GM18517 (cell line): ENCODE data around the gene ANKRD33.

Experiments used
- ATAC-seq: cut with Tn5 transposase; IDR thresholded peaks from one replicate; pipeline ENCODE4 v1.9.1; 2021; ENCODE audit warnings: mild to moderate bottlenecking, moderate library complexity; ENCODE audit not compliant: unreplicated experiment

ANKRD33 gene

DNA sequence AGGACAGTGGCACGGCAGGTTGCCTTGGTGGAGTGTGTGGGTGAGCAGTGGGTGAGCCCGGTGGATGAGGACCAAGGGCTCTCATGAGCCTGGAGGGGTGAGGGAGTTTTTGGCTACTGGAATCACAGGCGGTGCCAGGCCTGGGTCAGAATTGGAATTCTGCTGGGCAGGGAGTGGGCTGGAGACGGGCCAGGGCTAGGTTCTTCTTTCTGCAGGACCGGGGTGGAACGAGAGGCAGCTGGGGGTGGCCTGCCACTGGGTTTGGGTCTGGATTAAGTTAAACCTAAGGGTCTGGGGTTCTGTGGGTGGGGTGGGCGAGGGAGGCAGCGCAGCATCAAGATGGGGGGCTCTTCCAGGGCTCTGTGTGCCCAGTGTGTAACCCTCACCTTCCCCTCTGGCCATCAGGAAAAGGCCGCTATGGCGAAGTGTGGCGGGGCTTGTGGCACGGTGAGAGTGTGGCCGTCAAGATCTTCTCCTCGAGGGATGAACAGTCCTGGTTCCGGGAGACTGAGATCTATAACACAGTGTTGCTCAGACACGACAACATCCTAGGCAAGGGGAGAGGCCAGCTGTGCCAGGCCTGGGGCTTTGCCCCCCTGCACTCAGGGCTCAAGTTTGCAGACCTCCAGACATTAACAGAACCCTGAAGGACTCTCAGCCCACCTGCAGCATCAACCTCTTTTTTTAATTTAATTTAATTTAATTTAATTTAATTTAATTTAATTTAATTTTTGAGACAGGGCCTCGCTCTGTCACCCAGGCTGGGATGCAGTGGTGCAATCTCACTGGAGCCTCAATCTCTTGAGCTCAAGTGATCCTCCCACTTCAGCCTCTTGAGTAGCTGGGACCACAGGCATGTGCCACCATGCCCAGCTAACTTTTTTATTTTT is 26.4 kb downstream of the ANKRD33 start:
- ATAC-seq, result no peak

DNA sequence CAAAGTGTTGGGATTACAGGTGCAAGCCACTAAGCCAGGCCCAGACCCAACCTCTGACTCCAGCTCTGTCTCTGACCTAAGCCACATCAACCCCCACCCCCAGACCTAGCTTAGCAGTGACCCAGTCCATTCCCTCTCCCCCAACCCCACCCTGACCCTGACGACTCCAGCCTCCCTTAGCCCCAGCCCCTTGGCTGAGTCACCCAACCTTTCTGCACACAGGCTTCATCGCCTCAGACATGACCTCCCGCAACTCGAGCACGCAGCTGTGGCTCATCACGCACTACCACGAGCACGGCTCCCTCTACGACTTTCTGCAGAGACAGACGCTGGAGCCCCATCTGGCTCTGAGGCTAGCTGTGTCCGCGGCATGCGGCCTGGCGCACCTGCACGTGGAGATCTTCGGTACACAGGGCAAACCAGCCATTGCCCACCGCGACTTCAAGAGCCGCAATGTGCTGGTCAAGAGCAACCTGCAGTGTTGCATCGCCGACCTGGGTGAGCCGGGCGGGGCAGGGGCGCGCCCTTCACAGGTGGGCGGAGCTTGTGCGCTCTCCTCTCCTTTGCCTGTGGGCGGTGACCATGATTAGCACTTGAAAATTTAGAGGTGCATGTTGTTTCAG is 27.2 kb downstream of the ANKRD33 start:
- ATAC-seq, result no peak

DNA sequence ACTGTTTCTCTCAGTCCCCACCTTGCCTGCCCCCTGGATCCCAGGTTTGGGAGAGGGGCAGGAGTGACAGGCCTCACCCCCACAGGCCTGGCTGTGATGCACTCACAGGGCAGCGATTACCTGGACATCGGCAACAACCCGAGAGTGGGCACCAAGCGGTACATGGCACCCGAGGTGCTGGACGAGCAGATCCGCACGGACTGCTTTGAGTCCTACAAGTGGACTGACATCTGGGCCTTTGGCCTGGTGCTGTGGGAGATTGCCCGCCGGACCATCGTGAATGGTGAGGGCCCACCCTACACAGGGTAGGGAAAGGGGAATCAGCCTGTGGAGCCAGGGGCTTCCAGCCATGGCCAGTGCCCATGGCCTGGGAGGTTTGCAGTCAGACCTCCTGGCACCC is 28.0 kb downstream of the ANKRD33 start:
- no peak for ATAC-seq

DNA sequence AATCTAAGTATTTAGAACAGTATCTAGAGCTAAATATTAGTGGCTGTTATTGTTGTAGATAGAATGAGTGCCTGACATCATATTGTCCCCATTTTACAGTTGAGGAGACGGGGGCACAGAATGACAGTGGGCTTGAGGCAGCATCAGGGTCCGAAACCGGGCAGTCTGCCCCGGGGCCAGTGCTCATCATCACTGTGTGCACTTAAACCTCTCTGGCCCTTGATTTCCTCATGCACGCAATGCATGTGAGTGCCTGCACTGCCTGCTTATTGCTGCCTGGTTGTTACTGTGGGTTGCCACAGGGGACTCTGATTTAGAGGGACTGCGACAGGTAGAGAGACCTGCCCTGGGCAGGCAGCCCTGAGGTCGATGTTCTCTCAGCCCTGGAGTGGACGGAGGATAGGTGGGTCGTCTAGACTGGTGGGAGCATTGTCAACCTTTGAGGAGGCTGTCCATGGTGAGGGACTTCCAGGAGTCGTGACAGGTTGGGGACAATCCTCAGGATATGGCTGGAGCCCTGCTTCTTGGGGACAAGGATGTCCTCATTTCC is 29.2 kb downstream of the ANKRD33 start:
- no peak for ATAC-seq

DNA sequence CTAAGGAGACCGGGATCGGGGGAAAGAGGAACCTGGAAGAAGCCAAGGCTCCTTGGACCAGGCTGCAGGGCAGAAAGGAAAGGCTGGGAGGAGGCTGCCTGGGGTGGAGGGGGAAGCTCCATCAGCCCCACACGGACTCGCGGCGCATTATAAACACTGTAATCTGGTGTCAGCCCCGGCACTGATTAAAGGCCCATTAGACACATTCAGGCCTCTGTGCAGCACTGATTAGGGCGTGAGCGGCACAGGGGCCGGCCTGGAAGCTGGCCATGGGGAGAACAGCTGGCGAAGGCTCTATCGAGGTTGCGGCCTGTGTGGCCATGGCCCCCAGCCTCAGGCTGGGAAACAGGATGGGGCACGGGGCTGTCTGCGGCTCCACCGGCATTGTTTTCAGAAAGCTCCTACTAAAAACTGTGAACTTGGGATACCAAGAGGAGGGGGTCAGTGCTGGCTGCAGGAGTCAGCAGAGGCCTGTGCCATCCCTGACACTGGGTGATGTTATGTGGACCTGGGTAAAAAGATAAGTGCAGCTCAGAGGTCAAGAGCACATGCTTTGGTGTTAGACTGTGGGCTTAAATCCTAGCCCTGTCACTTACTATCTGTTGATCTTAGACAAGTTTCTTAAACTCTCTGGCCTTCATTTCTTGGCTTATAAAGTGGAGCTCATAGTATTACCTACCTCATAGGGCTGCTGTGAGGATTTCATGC is 30.0 kb downstream of the ANKRD33 start:
- no peak for ATAC-seq

DNA sequence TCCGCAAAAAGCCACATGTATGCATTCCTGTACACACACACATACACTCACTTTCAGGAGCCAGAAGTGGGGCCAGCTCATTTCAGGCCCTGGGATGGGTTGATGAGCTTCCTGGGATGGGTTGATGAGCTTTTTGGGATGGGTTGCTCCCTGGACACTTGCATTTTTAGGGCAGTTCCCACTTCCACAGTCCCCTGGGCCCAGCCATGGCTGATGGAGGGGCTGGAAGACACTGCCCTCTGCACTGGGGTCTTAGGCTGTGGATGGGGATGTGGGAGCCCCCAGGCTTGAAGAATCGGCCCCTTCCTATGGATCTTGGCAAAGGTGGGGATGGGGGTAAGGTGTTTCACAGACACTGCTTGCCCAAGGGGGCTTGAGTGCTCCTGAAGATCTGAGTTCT is 32.1 kb downstream of the ANKRD33 start:
- no peak for ATAC-seq

DNA sequence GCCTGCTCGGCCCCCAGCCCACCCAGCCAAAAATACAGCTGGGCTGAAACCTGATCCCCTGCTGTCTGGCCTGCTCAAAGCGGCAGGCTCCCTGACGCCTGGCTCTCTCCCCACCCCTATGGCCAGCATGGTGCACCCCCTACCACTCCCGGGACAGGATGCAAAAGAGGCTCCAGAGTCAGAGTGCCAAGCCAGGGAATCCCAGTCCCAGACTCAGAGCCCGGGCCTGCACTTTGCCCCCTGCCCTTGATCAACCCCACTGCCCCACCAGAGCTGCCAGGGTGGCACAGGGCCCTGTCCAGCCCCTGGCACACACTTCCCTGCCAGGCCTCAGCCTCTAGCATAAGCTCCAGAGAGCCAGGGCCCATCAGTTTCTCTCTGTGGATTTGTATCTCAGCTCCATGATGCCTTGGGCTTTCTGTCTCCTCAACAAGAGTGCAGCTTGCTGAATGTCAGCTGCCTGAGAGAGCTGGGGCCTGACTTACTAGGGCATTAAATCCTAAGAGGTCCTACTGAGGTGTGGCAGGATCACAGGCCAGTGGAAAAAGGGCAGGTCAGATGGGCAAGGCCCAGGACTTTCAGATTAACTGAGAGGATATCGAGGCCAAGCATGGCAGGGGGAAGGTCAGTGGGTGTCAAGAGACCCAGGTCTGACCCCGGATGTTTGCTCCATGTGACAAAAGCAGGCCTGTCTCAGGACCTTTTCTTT is 33.3 kb downstream of the ANKRD33 start:
- no peak for ATAC-seq

DNA sequence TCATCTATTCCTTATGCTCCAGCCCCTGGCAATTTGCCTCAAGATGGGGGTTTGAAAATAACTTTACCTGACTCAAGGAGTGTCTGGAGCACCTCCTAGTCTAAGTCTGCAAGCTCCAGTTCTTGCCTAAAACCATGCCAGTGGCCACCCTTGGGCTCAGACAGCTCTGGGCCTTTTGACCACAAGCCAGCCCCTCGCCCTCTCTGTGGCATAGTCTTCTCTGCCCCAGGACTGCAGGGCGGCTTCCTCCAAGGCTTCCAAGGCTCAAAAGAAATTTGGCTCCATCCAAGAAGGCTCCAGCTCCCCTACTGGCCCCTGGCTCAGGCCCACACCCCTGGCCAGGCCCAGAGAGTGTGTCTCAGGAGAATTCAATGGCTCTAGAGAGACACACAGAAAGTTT is 34.2 kb downstream of the ANKRD33 start:
- no peak for ATAC-seq

DNA sequence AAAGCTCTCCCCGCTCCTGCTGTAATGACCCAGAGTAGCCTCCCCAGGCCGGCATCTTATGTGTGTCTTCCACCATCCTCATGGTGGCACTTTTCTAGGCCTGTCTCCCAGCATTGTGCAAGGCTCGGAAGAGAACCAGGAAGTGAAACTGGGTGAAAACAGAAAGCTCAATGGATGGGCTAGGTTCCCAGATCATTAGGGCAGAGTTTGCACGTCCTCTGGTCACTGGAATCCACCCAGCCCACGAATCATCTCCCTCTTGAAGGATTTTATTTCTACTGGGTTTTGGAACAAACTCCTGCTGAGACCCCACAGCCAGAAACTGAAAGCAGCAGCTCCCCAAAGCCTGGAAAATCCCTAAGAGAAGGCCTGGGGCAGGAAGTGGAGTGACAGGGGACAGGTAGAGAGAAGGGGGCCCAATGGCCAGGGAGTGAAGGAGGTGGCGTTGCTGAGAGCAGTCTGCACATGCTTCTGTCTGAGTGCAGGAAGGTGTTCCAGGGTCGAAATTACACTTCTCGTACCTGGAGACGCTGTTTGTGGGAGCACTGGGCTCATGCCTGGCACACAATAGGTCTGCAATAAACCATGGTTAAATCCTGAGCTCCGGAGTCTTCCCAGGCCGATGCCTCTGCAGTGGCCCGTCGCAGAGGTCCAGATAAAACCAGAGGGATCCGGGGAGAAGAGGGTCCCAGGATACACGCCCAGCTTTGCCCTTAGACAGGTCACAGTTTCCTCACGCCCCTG is 35.0 kb downstream of the ANKRD33 start:
- no peak for ATAC-seq

DNA sequence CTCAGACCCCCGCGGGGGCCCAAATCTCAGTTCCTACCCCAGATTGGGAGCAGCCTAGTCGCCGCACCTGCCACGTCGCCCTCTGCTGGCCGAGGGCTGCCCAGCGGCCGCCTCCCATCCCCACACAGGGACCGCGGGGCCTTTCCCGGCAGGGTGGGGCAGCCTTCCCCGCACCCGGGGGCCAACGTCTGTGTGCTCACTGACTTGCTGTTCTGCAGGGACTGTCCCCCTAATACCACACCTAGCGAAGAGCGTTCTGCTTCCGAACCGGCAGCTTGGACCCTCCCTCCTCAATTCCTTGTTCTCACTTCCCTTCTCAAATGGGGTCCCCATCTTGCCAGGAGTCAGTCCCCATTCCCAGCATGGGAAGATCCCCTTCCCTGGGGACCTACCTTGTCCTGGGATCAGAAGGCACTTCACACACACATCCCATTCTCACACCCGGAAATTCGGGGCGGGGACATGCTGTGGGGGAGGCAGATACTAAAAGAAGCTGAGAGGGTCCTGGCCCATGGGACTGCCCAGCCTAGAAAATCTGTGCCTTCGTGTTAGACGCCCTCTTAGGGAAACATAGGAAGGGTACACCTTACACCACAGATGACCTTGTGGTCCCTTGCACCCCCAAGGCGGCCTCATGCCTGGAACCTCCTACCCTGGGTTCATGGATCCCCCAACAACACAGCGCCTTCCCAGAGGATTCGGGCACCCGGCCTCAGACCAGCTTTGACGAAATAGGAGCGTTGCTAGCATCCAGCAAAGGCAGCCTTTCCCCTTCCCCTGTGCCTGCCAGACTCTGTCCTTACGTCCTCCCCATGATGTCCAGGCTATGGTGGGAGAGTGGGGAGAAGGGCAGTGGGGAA is 35.8 kb downstream of the ANKRD33 start:
- no peak for ATAC-seq

DNA sequence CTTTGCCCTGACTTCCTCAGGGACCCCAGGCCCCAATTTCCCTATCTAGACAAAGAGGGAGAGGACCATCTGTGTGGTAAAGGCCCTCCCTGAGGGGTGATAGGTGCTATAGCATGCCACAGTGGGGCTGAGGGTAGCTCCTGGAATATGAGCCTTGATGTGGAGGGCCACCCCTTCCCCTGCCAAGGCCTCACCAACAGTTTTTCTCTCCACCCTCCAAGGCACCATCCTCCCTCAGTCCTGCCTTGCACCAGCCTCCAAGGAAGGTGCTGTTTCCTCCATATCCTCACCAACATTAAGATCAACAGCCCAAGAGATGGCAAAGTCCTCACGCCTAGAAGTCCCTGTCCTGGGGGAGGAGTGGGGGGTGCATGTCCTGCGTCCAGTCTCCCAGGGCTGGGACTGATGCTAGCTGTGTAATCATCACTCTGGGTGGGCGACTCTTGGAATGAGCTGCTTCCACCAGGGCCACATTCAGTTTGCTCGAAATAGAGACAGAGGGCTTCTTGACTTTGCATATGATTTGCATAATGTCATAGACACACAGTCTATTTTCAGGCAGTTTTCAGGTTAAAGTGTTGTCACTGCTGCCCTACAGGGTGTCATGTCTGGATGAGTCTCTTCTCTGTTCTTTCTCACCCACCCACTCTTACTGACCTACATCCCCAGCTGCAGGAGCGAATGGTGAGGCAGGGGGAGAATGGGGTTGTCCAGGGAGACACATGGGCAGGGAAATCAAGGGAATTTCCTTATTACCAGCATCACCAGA is 36.8 kb downstream of the ANKRD33 start:
- no peak for ATAC-seq

DNA sequence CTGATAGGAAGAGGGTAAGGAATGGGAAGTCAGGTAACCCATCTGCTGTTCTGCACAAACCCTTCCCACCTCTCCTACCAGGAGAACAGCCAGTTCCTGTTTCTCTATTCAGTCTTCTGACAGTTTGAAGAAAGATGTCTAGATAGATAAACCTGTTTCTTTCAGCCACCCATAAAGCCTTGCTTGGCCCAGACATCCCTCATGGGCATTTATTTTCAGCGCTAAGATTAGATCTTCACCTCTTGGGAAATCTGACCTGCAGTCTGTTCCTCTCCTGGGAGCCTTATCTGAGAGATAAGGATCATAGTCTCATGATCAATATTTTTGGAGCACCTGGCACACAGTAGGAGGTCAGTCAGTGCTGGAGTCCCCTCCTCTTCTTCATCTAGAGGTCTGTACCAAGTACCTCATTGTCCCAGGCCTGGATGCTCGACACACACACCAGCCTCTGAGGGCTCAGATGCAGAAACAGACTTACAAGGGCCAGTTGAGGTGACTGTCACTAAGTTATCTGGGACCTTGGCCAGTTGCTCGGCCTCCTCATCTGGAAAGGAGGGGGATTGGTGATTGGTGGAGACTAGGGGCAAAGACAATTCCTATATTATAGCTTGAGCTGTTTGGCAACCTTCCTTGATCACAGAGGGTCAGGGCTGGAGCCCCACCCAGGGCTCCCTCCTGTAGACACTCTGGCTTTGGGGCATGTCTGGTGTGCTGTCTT is 37.6 kb downstream of the ANKRD33 start:
- ATAC-seq, result no peak

DNA sequence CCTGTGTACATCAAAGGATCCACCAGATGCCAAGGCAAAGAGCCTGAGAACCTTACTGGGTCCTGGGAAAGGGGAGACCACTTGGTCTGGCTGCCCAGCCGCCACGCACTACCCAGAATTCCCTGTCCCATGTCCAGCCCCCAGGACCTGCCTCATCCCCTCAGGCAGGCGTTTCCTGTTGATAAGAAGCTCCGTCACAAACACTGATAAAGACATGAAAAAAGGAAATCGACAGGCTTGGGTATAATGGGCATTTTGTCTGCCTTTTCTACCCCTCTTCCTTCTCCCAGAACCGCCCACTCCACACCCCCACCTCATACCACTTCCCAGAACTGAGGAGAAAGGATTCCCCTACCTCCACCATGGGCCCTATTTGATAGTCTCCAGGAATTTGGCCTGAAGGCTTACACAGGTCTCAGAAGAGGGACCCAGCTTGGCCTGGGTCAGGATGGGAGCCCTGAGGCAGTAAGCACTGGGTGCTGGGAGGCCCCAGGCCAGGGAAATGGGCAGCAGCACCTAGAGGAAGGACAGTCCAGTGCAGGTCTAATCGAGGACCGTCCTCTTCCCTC is 38.2 kb downstream of the ANKRD33 start:
- no peak for ATAC-seq

DNA sequence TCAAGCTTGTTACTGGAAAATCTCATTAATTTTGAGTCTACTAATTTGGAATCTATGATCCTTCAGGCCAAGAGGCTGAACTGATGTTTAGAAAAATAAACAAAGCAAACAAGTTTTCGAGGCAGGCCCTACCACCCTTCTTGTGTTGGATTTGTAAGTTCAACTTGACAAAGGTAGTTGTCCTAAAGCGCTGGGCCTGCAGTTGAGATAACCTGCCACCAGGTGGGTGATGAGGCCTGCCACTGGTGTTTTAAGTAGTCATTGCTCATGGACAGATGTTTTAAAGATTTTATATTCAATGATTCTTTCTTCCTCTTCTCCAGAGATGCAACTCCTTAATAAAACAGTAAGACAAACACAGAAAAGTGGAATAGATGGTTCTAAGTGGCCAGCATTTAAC is 38.8 kb downstream of the ANKRD33 start:
- no peak for ATAC-seq

DNA sequence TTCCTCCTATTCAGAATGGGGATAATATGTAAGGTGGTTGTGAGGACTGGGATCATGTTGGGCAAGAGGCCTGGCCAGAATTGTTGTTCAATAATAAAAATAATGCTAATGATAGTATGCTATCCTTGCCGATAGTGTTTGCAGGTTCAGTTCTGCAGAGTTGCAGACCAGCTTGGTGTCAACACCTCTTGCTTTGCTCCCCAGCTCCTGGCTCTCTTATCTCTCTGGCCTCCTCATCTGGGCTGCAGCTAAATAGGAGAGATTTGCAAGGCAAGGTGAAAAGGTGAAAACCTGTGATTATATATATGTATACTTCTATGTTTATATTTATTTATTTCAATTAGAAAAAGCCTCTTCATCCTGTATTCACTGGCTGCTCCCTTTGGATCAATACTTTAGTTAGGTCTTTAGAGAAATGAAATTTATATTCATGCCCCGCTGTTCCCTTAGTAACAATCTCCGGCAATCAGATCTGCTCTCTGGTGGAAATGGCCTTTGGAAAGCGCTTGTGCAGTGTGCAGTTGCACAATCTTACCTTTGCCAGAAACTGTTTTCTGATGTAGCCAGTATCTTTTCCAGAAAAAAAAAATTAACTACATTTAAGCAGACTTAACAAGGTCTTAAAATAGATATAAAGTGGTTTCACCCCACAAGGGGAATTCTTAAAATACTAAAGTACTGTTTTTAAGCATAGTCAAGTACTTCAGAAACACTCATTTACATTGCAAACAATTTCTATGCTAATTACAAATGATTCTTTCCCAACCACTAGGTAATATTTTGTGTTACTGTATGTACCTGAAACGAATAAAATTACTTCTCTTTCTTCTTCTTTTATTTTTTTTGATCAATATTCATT is 44.5 kb downstream of the ANKRD33 start:
- ATAC-seq, result no peak

DNA sequence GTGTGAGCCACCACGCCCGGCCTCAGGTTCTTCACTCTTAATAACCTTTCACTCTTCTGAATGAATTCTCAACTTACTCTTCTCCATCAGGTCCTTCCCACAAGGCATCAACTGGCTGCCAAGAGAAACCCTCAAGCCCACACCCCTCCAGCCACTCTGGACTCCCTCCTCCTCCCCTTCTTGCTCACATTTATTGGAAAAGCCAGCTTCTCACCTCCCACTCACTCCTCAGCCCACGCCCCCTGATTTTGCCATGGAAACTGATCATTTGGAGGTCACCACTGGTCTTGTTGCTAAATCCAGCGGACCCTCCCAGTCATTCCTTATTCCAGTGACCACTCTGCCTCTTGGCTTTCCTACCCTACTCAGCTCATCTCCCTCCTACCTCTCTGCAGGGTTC is 46.2 kb downstream of the ANKRD33 start:
- no peak for ATAC-seq

DNA sequence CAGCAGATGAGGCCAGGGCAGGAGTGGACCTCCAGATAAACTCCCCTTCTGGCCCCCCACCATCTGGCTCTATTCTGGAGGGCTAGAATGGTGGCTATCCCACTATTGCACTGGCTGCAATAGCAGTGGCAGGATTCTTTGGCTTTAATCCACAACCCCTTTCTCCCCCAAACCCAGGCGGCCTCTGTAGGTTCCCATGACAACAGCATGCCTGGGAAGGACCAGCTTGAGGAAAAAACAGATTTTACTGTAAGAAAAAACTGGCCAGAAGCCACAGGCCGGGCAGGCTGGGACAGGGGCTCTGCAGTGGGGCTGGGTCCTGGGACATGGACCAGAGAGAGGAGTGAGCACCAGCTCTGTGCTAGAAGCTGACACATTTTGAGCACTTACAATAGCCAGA is 50.0 kb downstream of the ANKRD33 start:
- no peak for ATAC-seq
